H1 (cell line): ENCODE measurements around the gene MACROD2. TPM values are rescaled to one million over a fixed set of nuclear protein-coding genes. Genes with fewer than 3 reads are reported as not detected.

ENCODE experiments used
- CTCF ChIA-PET: fragments of 300-600 bp; sonication (Branson Sonifier 250); formaldehyde crosslinking; loops from one replicate; lab custom pipeline; 2021; ENCODE audit not compliant: partially characterized antibody; lab: Charles Lee
- POLR2A ChIA-PET: fragments of 300-600 bp; sonication (Branson Sonifier 250); formaldehyde crosslinking; loops from one replicate; lab custom pipeline; 2021; ENCODE audit warnings: inconsistent platforms; ENCODE audit not compliant: partially characterized antibody; lab: Charles Lee
- DNase-seq, 2 experiments: peaks; one replicate each; pipeline versions ENCODE4 v3.0.0 to v3.0.0-alpha.2; 2010 to 2022; ENCODE audit warnings: low spot score in 2 of 2, low read depth in 1 of 2, mixed read lengths in 1 of 2
- FAIRE-seq: peaks from 2 replicates; lab custom pipeline; 2011; peaks lifted over from hg19 to GRCh38; lab: Jason Lieb, UNC
- H2AFZ ChIP-seq: 2 replicates; pipeline ENCODE4 v1.8.1; 2012; ENCODE audit warnings: low read length, inconsistent platforms
- H2AK5ac ChIP-seq: 2 replicates; pipeline ENCODE4 v1.6.1; 2013; ENCODE audit warnings: low read depth, low read length
- H2BK120ac ChIP-seq: replicated peaks from 2 replicates; pipeline ENCODE3; 2013; ENCODE audit warnings: low read depth, low read length, inconsistent platforms
- H2BK12ac ChIP-seq: 2 replicates; pipeline ENCODE4 v1.6.1; 2013; ENCODE audit warnings: low read depth, low read length
- H2BK15ac ChIP-seq: 2 replicates; pipeline ENCODE4 v1.6.1; 2013; ENCODE audit warnings: low read length
- H2BK20ac ChIP-seq: 2 replicates; pipeline ENCODE4 v1.6.1; 2013; ENCODE audit warnings: low read length
- H2BK5ac ChIP-seq: 2 replicates; pipeline ENCODE4 v1.6.1; 2013; ENCODE audit warnings: low read depth, low read length
- H3K14ac ChIP-seq: 2 replicates; pipeline ENCODE4 v1.6.1; 2013; ENCODE audit warnings: inconsistent platforms; ENCODE audit not compliant: insufficient read length
- H3K18ac ChIP-seq: 2 replicates; pipeline ENCODE4 v1.6.1; 2013; ENCODE audit warnings: low read length; ENCODE audit errors: extremely low read depth
- H3K23ac ChIP-seq: 2 replicates; pipeline ENCODE4 v1.6.1; 2013; ENCODE audit warnings: inconsistent platforms; ENCODE audit not compliant: insufficient read length
- H3K23me2 ChIP-seq: 2 replicates; pipeline ENCODE4 v1.6.1; 2013; ENCODE audit warnings: low read depth, low read length
- H3K27ac ChIP-seq: 2 replicates; pipeline ENCODE4 v1.6.1; 2011; ENCODE audit warnings: low read depth, low read length, inconsistent platforms
- H3K27me3 ChIP-seq, 4 experiments: replicated peaks in 1 of 4; 1 replicate in 1 of 4; 2 replicates in 3 of 4; pipeline versions ENCODE4 v1.6.1 to v1.8.1; 2011 to 2013; ENCODE audit warnings: low read length in 3 of 4, mild to moderate bottlenecking in 3 of 4, inconsistent platforms in 2 of 4, mixed read lengths in 2 of 4, moderate library complexity in 1 of 4; ENCODE audit not compliant: control insufficient read depth in 3 of 4, insufficient read depth in 3 of 4; ENCODE audit errors: extremely low read depth in 1 of 4
- H3K36me3 ChIP-seq, 4 experiments: 2 replicates each; pipeline versions ENCODE4 v1.6.1 to v1.8.1; 2011 to 2013; ENCODE audit warnings: mild to moderate bottlenecking in 4 of 4, low read length in 3 of 4, moderate library complexity in 2 of 4, control low read depth in 1 of 4, inconsistent platforms in 1 of 4; ENCODE audit not compliant: insufficient read depth in 4 of 4, control insufficient read depth in 2 of 4
- H3K4ac ChIP-seq: replicated peaks from 2 replicates; pipeline ENCODE3; 2013; ENCODE audit warnings: low read length, low read depth, mixed read lengths, inconsistent platforms; ENCODE audit not compliant: insufficient read length
- H3K4me1 ChIP-seq, 4 experiments: replicated peaks in 1 of 4; 1 replicate in 1 of 4; 2 replicates in 3 of 4; pipeline versions ENCODE4 v1.6.1 to v1.8.1; 2011 to 2013; ENCODE audit warnings: low read length in 3 of 4, inconsistent platforms in 2 of 4, mixed read lengths in 1 of 4; ENCODE audit not compliant: insufficient read depth in 4 of 4, control insufficient read depth in 3 of 4
- H3K4me2 ChIP-seq, 2 experiments: 2 replicates each; pipeline versions ENCODE4 v1.6.1 to v1.8.1; 2011 to 2013; ENCODE audit warnings: low read depth in 2 of 2, low read length in 2 of 2, control low read depth in 1 of 2, inconsistent platforms in 1 of 2, mild to moderate bottlenecking in 1 of 2; ENCODE audit not compliant: insufficient read depth in 1 of 2
- H3K4me3 ChIP-seq, 4 experiments: fragments of 200-600, 300-600 bp in 1 of 4; sonication (generic), shearing (Covaris generic), sonication (Bioruptor Twin) in 1 of 4; 2 replicates each; pipeline versions ENCODE4 v1.5.1 to v1.8.1; 2011 to 2016; ENCODE audit warnings: low read length in 4 of 4, low read depth in 3 of 4, control low read depth in 2 of 4, inconsistent platforms in 2 of 4, mild to moderate bottlenecking in 2 of 4, mixed read lengths in 1 of 4, moderate library complexity in 1 of 4; ENCODE audit not compliant: insufficient read depth in 2 of 4; ENCODE audit errors: extremely low read depth in 1 of 4
- H3K56ac ChIP-seq: replicated peaks from 2 replicates; pipeline ENCODE3; 2013; ENCODE audit warnings: low read depth, mild to moderate bottlenecking, mixed read lengths, low read length, inconsistent platforms; ENCODE audit not compliant: insufficient read length
- H3K79me1 ChIP-seq: 2 replicates; pipeline ENCODE4 v1.6.1; 2013; ENCODE audit warnings: low read depth, low read length, control low read depth
- H3K79me2 ChIP-seq, 2 experiments: 2 replicates each; pipeline versions ENCODE4 v1.6.1 to v1.8.1; 2012 to 2013; ENCODE audit warnings: low read length in 2 of 2, mild to moderate bottlenecking in 2 of 2, inconsistent platforms in 1 of 2; ENCODE audit not compliant: insufficient read depth in 2 of 2, control insufficient read depth in 1 of 2
- H3K9ac ChIP-seq, 4 experiments: replicated peaks in 1 of 4; 1 replicate in 1 of 4; 2 replicates in 3 of 4; pipeline versions ENCODE4 v1.6.1 to v1.8.1; 2011 to 2013; ENCODE audit warnings: low read depth in 3 of 4, low read length in 3 of 4, control low read depth in 2 of 4, mild to moderate bottlenecking in 2 of 4, moderate library complexity in 2 of 4, inconsistent platforms in 1 of 4; ENCODE audit errors: extremely low read depth in 1 of 4
- H3K9me3 ChIP-seq, 2 experiments: 2 replicates each; pipeline versions ENCODE4 v1.6.1 to v1.8.1; 2012 to 2013; ENCODE audit warnings: mild to moderate bottlenecking in 2 of 2, moderate library complexity in 2 of 2, control low read depth in 1 of 2, inconsistent platforms in 1 of 2, low read depth in 1 of 2, low read length in 1 of 2, mixed read lengths in 1 of 2; ENCODE audit not compliant: insufficient read depth in 2 of 2
- H4K20me1 ChIP-seq, 2 experiments: replicated peaks in 1 of 2; 2 replicates each; pipeline versions ENCODE3 to v1.8.1; 2011 to 2013; ENCODE audit warnings: inconsistent platforms in 2 of 2, low read length in 2 of 2, mild to moderate bottlenecking in 1 of 2; ENCODE audit not compliant: insufficient read depth in 2 of 2, control insufficient read depth in 1 of 2
- H4K5ac ChIP-seq: 2 replicates; pipeline ENCODE4 v1.6.1; 2013; ENCODE audit warnings: low read length, low read depth, mixed read lengths, inconsistent platforms; ENCODE audit not compliant: insufficient read length
- H4K8ac ChIP-seq: 2 replicates; pipeline ENCODE4 v1.8.0; 2013; ENCODE audit warnings: mild to moderate bottlenecking, moderate library complexity, low read length, inconsistent platforms; ENCODE audit not compliant: insufficient read depth; ENCODE audit errors: extremely low read depth
- H4K91ac ChIP-seq: replicated peaks from 2 replicates; pipeline ENCODE3; 2013; ENCODE audit warnings: low read length, mixed read lengths, inconsistent platforms; ENCODE audit not compliant: insufficient read length
- ASH2L ChIP-seq: fragments of 200-600, 300-600 bp; sonication (generic); IDR thresholded peaks from one replicate; pipeline ENCODE4 v1.7.1; 2017; ENCODE audit warnings: low read length
- BRCA1 ChIP-seq: IDR thresholded peaks from 2 replicates; pipeline ENCODE4 v1.6.1; 2012; ENCODE audit warnings: low read depth, low read length, improper control_type of control experiment
- CHD1 ChIP-seq: IDR thresholded peaks from 2 replicates; pipeline ENCODE4 v1.6.1; 2012; ENCODE audit warnings: low read depth, low read length, improper control_type of control experiment
- JUND ChIP-seq: IDR thresholded peaks from 2 replicates; pipeline ENCODE4 v1.6.1; 2011; ENCODE audit warnings: mild to moderate bottlenecking, improper control_type of control experiment, low read length
- KDM1A ChIP-seq: fragments of 200-600, 300-600 bp; sonication (generic); IDR thresholded peaks from 2 replicates; pipeline ENCODE4 v1.7.1; 2016; ENCODE audit warnings: mild to moderate bottlenecking, low read length, borderline replicate concordance
- KDM4A ChIP-seq: IDR thresholded peaks from one replicate; pipeline ENCODE4 v1.7.1; 2012; ENCODE audit warnings: low read depth, mild to moderate bottlenecking, moderate library complexity, low read length, inconsistent platforms; ENCODE audit not compliant: severe bottlenecking
- KDM5A ChIP-seq: fragments of 200-600 bp; IDR thresholded peaks from 2 replicates; pipeline ENCODE4 v1.7.1; 2012; ENCODE audit warnings: mild to moderate bottlenecking, low read length, inconsistent platforms, mixed read lengths
- POLR2AphosphoS5 ChIP-seq: IDR thresholded peaks from 2 replicates; pipeline ENCODE4 v1.6.1; 2011; ENCODE audit warnings: low read depth, low read length
- RBBP5 ChIP-seq: IDR thresholded peaks from 2 replicates; pipeline ENCODE4 v1.7.1; 2012; ENCODE audit warnings: low read depth, mild to moderate bottlenecking, inconsistent platforms, low read length, moderate library complexity, borderline replicate concordance
- SP2 ChIP-seq: IDR thresholded peaks from 2 replicates; pipeline ENCODE4 v1.6.1; 2012; ENCODE audit warnings: mild to moderate bottlenecking, low read length, inconsistent platforms
- SP4 ChIP-seq: IDR thresholded peaks from 2 replicates; pipeline ENCODE4 v1.6.1; 2012; ENCODE audit warnings: low read length, inconsistent platforms
- TBP ChIP-seq: IDR thresholded peaks from 2 replicates; pipeline ENCODE4 v1.6.1; 2011; ENCODE audit warnings: low read depth, low read length, improper control_type of control experiment
- TEAD4 ChIP-seq: IDR thresholded peaks from 2 replicates; pipeline ENCODE4 v1.6.1; 2012; ENCODE audit warnings: low read depth, low read length, inconsistent platforms, mixed read lengths
- YY1 ChIP-seq: IDR thresholded peaks from 2 replicates; pipeline ENCODE4 v1.6.1; 2011; ENCODE audit warnings: low read depth, mild to moderate bottlenecking, low read length
- WGBS, 2 experiments: shearing (Covaris generic) in 1 of 2; methylation state at CpG; one replicate each; pipeline versions ENCODE4 v1.1.6 to v1.1.7; 2013 to 2015; ENCODE audit warnings: low lambda C conversion rate in 2 of 2, mixed read lengths in 2 of 2, inconsistent platforms in 1 of 2, low coverage in 1 of 2, missing lambda C conversion rate in 1 of 2; ENCODE audit not compliant: insufficient replicate concordance in 2 of 2, insufficient coverage in 1 of 2, insufficient read length in 1 of 2; ENCODE audit errors: extremely low coverage in 1 of 2, missing lambda C conversion rate in 1 of 2; 5-methylcytosine and 5-hydroxymethylcytosine counted together
- polyA plus RNA-seq, 7 experiments: library from polyadenylated mRNA; depleted of rRNA in 3 of 7; stranded (reverse) in 5 of 7; unstranded in 2 of 7; fragments of >200 nt in 5 of 7; fragments of 200-250 nt in 2 of 7; gene quantifications; 1 replicate in 5 of 7; 2 replicates in 1 of 7; 4 replicates in 1 of 7; pipeline versions ENCODE4 v1.2.1 to v1.2.3, GENCODE V29; 2011 to 2013; ENCODE audit warnings: missing spikeins in 2 of 7, mixed read lengths in 2 of 7
- total RNA-seq: library from RNA; stranded (reverse); fragmentation: NEBNext Ultra II Directional; extraction: Animal tissue kit (Norgen Biotek cat#: 25700); gene quantifications from 2 replicates; pipeline ENCODE4 v1.2.1, GENCODE V29; 2021
- TF ChIP-seq, protein P1 (sequence below): IDR thresholded peaks from 2 replicates; pipeline ENCODE4 v1.6.1; 2012; ENCODE audit warnings: inconsistent platforms
- TF ChIP-seq, protein P2 (sequence below): IDR thresholded peaks from 2 replicates; pipeline ENCODE4 v1.6.1; 2012; ENCODE audit warnings: inconsistent platforms

Gene MACROD2
- total and polyA plus RNA-seq, 2 of the 8 experiments (the other 6 are each of a cell fraction or from before 2014, with no cell fraction given), result 0.70 to 3.9 TPM

DNA sequence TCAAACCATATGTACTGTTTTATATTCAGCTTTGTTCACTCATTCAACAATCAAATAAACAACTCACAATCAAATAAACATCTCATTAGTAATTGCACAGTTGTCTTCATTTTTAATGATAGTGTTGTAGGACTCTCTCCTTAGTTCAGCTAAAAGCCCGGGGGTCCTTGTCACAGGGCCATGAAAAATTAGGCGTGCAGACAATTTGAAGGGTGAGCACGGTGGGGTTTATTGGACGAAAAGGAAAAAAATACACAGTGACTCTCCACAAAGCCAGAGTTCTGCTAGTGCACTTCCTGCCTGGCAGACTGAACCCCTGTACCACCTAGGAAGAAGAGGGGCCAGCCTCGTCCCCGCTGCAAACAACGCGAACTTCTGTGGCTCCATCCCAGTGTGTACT lies 599.7 kb downstream of the MACROD2 start:
- POLR2A ChIA-PET, result no interaction called here
- H3K4ac ChIP-seq, result no peak overlapping the region
- H3K23me2 ChIP-seq, result no peaks in the 10 kb centered on the region
- no peak overlapping the region for H2BK15ac ChIP-seq
- no peaks in the 10 kb centered on the region for H3K4me1 ChIP-seq
- DNase-seq (no peak), FAIRE-seq (no peak)
- no peak overlapping the region for H4K5ac ChIP-seq
- H3K56ac ChIP-seq, result no peak overlapping the region
- no peak overlapping the region for H3K4me2 ChIP-seq
- no peaks in the 10 kb centered on the region for H4K20me1 ChIP-seq
- no peak overlapping the region for H3K23ac ChIP-seq
- no peak overlapping the region for H2AFZ ChIP-seq
- H4K8ac ChIP-seq, result no peak overlapping the region
- H3K27me3 ChIP-seq, result no peaks in the 10 kb centered on the region
- no peaks in the 10 kb centered on the region for H3K9me3 ChIP-seq
- H3K36me3 ChIP-seq, result no peaks in the 10 kb centered on the region
- no peak overlapping the region for H2BK20ac ChIP-seq
- H3K27ac ChIP-seq, result no peak overlapping the region
- no peaks in the 10 kb centered on the region for H3K79me1 ChIP-seq
- CTCF ChIA-PET, result interaction anchor here (1.1 kb wide), 1 partner anchor 9 kb away, joined by 3 read pairs; no protein-coding TSS in a partner anchor
- 99% methylated on average over 8 of the region's 8 CpGs; no CpG with 5 or more reads in 1 of the 2 experiments for WGBS, 2 experiments
- no peak overlapping the region for H2BK5ac ChIP-seq
- no peak overlapping the region for H2BK12ac ChIP-seq
- H3K9ac ChIP-seq, result no peak overlapping the region
- no peak overlapping the region for H3K18ac ChIP-seq
- H2BK120ac ChIP-seq, result no peak overlapping the region
- no peaks in the 10 kb centered on the region for H3K79me2 ChIP-seq
- H4K91ac ChIP-seq, result no peak overlapping the region
- no peak overlapping the region for H3K4me3 ChIP-seq
- no peak overlapping the region for H2AK5ac ChIP-seq
- H3K14ac ChIP-seq, result no peak overlapping the region
- no peak for TF ChIP-seq JUND
- no peak for TF ChIP-seq RBBP5
- TF ChIP-seq BRCA1, result no peak
- no peak for TF ChIP-seq YY1
- TF ChIP-seq KDM1A, result no peak
- no peak for TF ChIP-seq TEAD4
- TF ChIP-seq, protein P1, sequence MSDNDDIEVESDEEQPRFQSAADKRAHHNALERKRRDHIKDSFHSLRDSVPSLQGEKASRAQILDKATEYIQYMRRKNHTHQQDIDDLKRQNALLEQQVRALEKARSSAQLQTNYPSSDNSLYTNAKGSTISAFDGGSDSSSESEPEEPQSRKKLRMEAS, result no peak
- TF ChIP-seq TBP, result no peak
- TF ChIP-seq POLR2AphosphoS5, result no peak
- no peak for TF ChIP-seq CHD1
- no peak for TF ChIP-seq KDM4A
- TF ChIP-seq KDM5A, result no peak
- no peak for TF ChIP-seq ASH2L
- no peak for TF ChIP-seq SP2
- TF ChIP-seq, protein P2, sequence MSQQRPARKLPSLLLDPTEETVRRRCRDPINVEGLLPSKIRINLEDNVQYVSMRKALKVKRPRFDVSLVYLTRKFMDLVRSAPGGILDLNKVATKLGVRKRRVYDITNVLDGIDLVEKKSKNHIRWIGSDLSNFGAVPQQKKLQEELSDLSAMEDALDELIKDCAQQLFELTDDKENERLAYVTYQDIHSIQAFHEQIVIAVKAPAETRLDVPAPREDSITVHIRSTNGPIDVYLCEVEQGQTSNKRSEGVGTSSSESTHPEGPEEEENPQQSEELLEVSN, result no peak
- no peak for TF ChIP-seq SP4
